ENCODE measurements around the gene DLG4.

Gene DLG4

GRCh38 chr17:7253082-7253481 is 33.4 kb upstream of the DLG4 start:
- TF ChIP-seq FOXM1 (IDR thresholded peaks at IDR 0.05; ENCODE audit: borderline replicate concordance, low read depth): no peak
- no peak for TF ChIP-seq ZBTB7A (IDR thresholded peaks at IDR 0.05; ENCODE audit: low read depth)
- no peak for TF ChIP-seq YY1 (IDR thresholded peaks at IDR 0.05; ENCODE audit: low read depth)
- TF ChIP-seq TEAD4 (IDR thresholded peaks at IDR 0.05): no peak

- TF ChIP-seq FOXM1 (IDR thresholded peaks at IDR 0.05; ENCODE audit: borderline replicate concordance, low read depth) (no peak), CEBPB (IDR thresholded peaks at IDR 0.05) (no peak), RAD21 (IDR thresholded peaks at IDR 0.05; ENCODE audit: low read depth) (peak; percentile 31; the same call in 1 of the 2 replicates), EP300 (IDR thresholded peaks at IDR 0.05; ENCODE audit: borderline replicate concordance) (0 out of 2 replicates have a peak, but pooled peaks have one; percentile 27), ZBTB7A (IDR thresholded peaks at IDR 0.05; ENCODE audit: low read depth) (peak; percentile 98), TEAD4 (IDR thresholded peaks at IDR 0.05) (no peak; the same call in 1 of the 2 replicates), REST (IDR thresholded peaks at IDR 0.05; ENCODE audit: low read depth) (no peak), TCF12 (IDR thresholded peaks at IDR 0.05; ENCODE audit: low read depth) (peak; percentile 57; the same call in 1 of the 2 replicates), TAF1 (IDR thresholded peaks at IDR 0.05; ENCODE audit: low read depth) (peak; percentile 55), YY1 (IDR thresholded peaks at IDR 0.05; ENCODE audit: low read depth) (peak; percentile 59; the same call in 1 of the 2 replicates), EGR1 (IDR thresholded peaks at IDR 0.05) (peak; percentile 97), CREB1 (IDR thresholded peaks at IDR 0.05; ENCODE audit: low read depth) (peak; percentile 91), NFIC (IDR thresholded peaks at IDR 0.05) (peak; percentile 58), MAX (IDR thresholded peaks at IDR 0.05) (no peak; the same call in none of the 2 replicates), USF1 (IDR thresholded peaks at IDR 0.05) (no peak; the same call in 1 of the 2 replicates)
These were observed 32.8 kb upstream of the DLG4 start, which contains the start of gene ELP5 for GRCh38 chr17:7252176-7253043. Gene ELP5 (plus strand): TSS chr17:7252215. CDS start chr17:7252551, 336 bp downstream.

- peak; percentile 80 for TF ChIP-seq TAF1 (IDR thresholded peaks at IDR 0.05; ENCODE audit: low read depth)
- no peak for TF ChIP-seq ZBTB7A (IDR thresholded peaks at IDR 0.05; ENCODE audit: low read depth)
- peak; percentile 94 for TF ChIP-seq YY1 (IDR thresholded peaks at IDR 0.05; ENCODE audit: low read depth)
- peak; percentile 50; the same call in 1 of the 2 replicates for TF ChIP-seq CREB1 (IDR thresholded peaks at IDR 0.05; ENCODE audit: low read depth)
- TF ChIP-seq EP300 (IDR thresholded peaks at IDR 0.05; ENCODE audit: borderline replicate concordance): no peak
These were observed 32.1 kb upstream of the DLG4 start, which contains the start of gene CTDNEP1 for GRCh38 chr17:7251661-7252175. Gene CTDNEP1 (minus strand): TSS chr17:7251734. CDS start chr17:7251296, 438 bp downstream.

- TF ChIP-seq ZBTB7A (IDR thresholded peaks at IDR 0.05; ENCODE audit: low read depth) (0 out of 2 replicates have a peak, but pooled peaks have one; percentile 21), CREB1 (IDR thresholded peaks at IDR 0.05; ENCODE audit: low read depth) (no peak)
These were observed 31.3 kb upstream of the DLG4 start for GRCh38 chr17:7250695-7251627.

GRCh38 chr17:7249830-7250229 is 30.2 kb upstream of the DLG4 start:
- TF ChIP-seq CREB1 (IDR thresholded peaks at IDR 0.05; ENCODE audit: low read depth): no peak
- TF ChIP-seq TAF1 (IDR thresholded peaks at IDR 0.05; ENCODE audit: low read depth): no peak
- no peak for TF ChIP-seq FOXM1 (IDR thresholded peaks at IDR 0.05; ENCODE audit: borderline replicate concordance, low read depth)
- TF ChIP-seq NFIC (IDR thresholded peaks at IDR 0.05): no peak
- TF ChIP-seq EGR1 (IDR thresholded peaks at IDR 0.05): no peak
- no peak for TF ChIP-seq CEBPB (IDR thresholded peaks at IDR 0.05)
- no peak for TF ChIP-seq USF1 (IDR thresholded peaks at IDR 0.05)
- TF ChIP-seq ZBTB7A (IDR thresholded peaks at IDR 0.05; ENCODE audit: low read depth): no peak
- TF ChIP-seq REST (IDR thresholded peaks at IDR 0.05; ENCODE audit: low read depth): no peak
- no peak for TF ChIP-seq TCF12 (IDR thresholded peaks at IDR 0.05; ENCODE audit: low read depth)
- no peak for TF ChIP-seq YY1 (IDR thresholded peaks at IDR 0.05; ENCODE audit: low read depth)
- no peak for TF ChIP-seq RAD21 (IDR thresholded peaks at IDR 0.05; ENCODE audit: low read depth)
- TF ChIP-seq MAX (IDR thresholded peaks at IDR 0.05): no peak
- TF ChIP-seq TEAD4 (IDR thresholded peaks at IDR 0.05): no peak

Measured in Ishikawa (cell line).